Spleen (tissue), 11 donors: ENCODE data around the gene CMC1. TPM values are rescaled to one million over a fixed set of nuclear protein-coding genes. Genes with fewer than 3 reads are reported as not detected.

Experiments
- DNase-seq: peaks from one replicate; pipeline ENCODE4 v3.0.0-alpha.2; 2020
- H3K27ac ChIP-seq, 8 donors: fragments of 200-600 bp; sonication (generic) in 7 of 8; 1 replicate in 4 of 8; 2 replicates in 4 of 8; pipeline versions ENCODE4 v1.5.0 to v1.8.0; 2016 to 2021; ENCODE audit warnings: inconsistent platforms in 4 of 8, mild to moderate bottlenecking in 4 of 8, moderate library complexity in 1 of 8
- H3K27me3 ChIP-seq, 7 donors: fragments of 200-600 bp; sonication (generic) in 6 of 7; replicated peaks in 1 of 7; 1 replicate in 4 of 7; 2 replicates in 3 of 7; pipeline versions ENCODE4 v1.5.0 to v1.8.0; 2016 to 2021; ENCODE audit warnings: inconsistent platforms in 3 of 7, mild to moderate bottlenecking in 1 of 7
- H3K36me3 ChIP-seq, 6 donors: fragments of 200-600 bp; sonication (generic) in 5 of 6; 1 replicate in 4 of 6; 2 replicates in 2 of 6; pipeline versions ENCODE4 v1.5.0 to v1.8.0; 2016 to 2021; ENCODE audit warnings: inconsistent platforms in 2 of 6
- H3K4me1 ChIP-seq, 6 donors: fragments of 200-600 bp; sonication (generic) in 5 of 6; 1 replicate in 3 of 6; 2 replicates in 3 of 6; pipeline versions ENCODE4 v1.5.0 to v1.8.0; 2016 to 2021; ENCODE audit warnings: inconsistent platforms in 3 of 6
- H3K4me3 ChIP-seq, 8 donors: fragments of 200-600 bp; sonication (generic) in 7 of 8; 1 replicate in 4 of 8; 2 replicates in 4 of 8; pipeline versions ENCODE4 v1.5.0 to v1.8.0; 2016 to 2021; ENCODE audit warnings: inconsistent platforms in 4 of 8, mild to moderate bottlenecking in 4 of 8, moderate library complexity in 2 of 8
- H3K9me3 ChIP-seq, 8 donors: fragments of 200-600 bp; sonication (generic) in 7 of 8; 1 replicate in 4 of 8; 2 replicates in 4 of 8; pipeline versions ENCODE4 v1.5.0 to v1.8.0; 2016 to 2021; ENCODE audit warnings: inconsistent platforms in 4 of 8
- POLR2A ChIP-seq, 3 donors: fragments of 450-650 bp; IDR thresholded peaks; one replicate each; pipeline ENCODE4 v1.5.1; 2017; ENCODE audit warnings: antibody characterized with exemption in 3 of 3, mild to moderate bottlenecking in 1 of 3
- POLR2AphosphoS5 ChIP-seq, 3 donors: sonication (generic); formaldehyde crosslinking; IDR thresholded peaks; one replicate each; pipeline ENCODE4 v1.5.1; 2017; ENCODE audit warnings: antibody characterized with exemption in 3 of 3
- WGBS, 5 donors: extraction: QIAGEN DNeasy Blood & Tissue Kit in 3 of 5; methylation state at CpG; one replicate each; pipeline versions ENCODE4 v1.1.5 to v1.1.7; 2013 to 2018; 5-methylcytosine and 5-hydroxymethylcytosine counted together
- intact Hi-C: fragments of 100-400 bp; cut with DNase I; formaldehyde crosslinking; loops from one replicate; pipeline ENCODE4 v1.15.0; 2023; ENCODE audit warnings: low total_unique reads
- polyA plus RNA-seq, 3 donors: library from polyadenylated mRNA; stranded (reverse); fragments of 200-250 nt; gene quantifications; one replicate each; pipeline ENCODE4 v1.2.1, GENCODE V29; 2013
- total RNA-seq, 7 donors: library from RNA; depleted of rRNA in 3 of 7; stranded (reverse); fragments of >200 nt in 3 of 7; fragmentation: NEBNext Ultra II Directional in 4 of 7; extraction: Animal tissue kit (Norgen Biotek cat#: 25700) in 4 of 7; gene quantifications; one replicate each; pipeline versions ENCODE4 v1.1.0 to v1.2.1, GENCODE V29; 2016 to 2021
- TF ChIP-seq, protein P1 (sequence below), 11 experiments: fragments of 200-600 bp in 7 of 11; fragments of 450-650 bp in 4 of 11; sonication (generic) in 4 of 11; IDR thresholded peaks in 8 of 11; conservative IDR thresholded peaks in 3 of 11; 1 replicate in 7 of 11; 2 replicates in 4 of 11; pipeline versions ENCODE4 v1.4.0 to v1.8.0; 2016 to 2021; ENCODE audit warnings: antibody characterized with exemption in 11 of 11, inconsistent platforms in 4 of 11, mild to moderate bottlenecking in 1 of 11
- donor health status: healthy with polysubstance abuse.
- donor health status: DM: no; HTN: no; CAD: no; lungs with moderate emphysema.
- donor health status: DM: no; HTN: no; CAD: no.
- donor health status: Bipolar disorder and iron deficiency.
- donor health status: healthy.
- donor health status: DM: no; HTN: no; CAD: no.
- donor health status: DM: yes; HTN: yes; CAD: no.

CMC1 gene
- total and polyA plus RNA-seq, 10 donors, result 32.8 to 59.5 (median 39.9) TPM

DNA sequence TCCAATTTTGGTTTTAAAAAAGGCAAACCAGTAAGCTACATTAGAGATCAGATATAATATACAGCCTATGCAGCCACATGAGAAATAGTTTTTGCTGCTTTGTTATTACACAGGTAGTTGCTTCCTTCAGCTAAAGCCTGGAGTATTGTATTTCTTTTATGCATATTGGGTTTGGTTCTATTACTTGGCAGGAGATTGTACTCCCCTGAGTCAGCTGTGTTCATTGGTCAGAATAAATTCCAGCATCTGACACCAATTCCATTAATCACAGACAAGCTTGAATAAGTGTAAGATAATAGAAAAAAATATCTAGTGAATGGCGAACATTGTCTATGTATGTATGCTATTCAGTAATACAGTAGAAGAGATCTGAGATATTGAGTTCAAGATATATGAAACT lies 81.0 kb downstream of the CMC1 start:
- 90 to 100% (median 95%) methylated on average over 1 of the region's 1 CpG for WGBS, 5 donors
- H3K36me3 ChIP-seq, result peaks cover 0 to 82% (median 23%) of the 10 kb centered on the region in 6 donors
- H3K27ac ChIP-seq, result no peak overlapping the region
- TF ChIP-seq POLR2AphosphoS5 (IDR thresholded peaks at IDR 0.05) (no peak), POLR2A (IDR thresholded peaks at IDR 0.05) (no peak)
- TF ChIP-seq, protein P1, sequence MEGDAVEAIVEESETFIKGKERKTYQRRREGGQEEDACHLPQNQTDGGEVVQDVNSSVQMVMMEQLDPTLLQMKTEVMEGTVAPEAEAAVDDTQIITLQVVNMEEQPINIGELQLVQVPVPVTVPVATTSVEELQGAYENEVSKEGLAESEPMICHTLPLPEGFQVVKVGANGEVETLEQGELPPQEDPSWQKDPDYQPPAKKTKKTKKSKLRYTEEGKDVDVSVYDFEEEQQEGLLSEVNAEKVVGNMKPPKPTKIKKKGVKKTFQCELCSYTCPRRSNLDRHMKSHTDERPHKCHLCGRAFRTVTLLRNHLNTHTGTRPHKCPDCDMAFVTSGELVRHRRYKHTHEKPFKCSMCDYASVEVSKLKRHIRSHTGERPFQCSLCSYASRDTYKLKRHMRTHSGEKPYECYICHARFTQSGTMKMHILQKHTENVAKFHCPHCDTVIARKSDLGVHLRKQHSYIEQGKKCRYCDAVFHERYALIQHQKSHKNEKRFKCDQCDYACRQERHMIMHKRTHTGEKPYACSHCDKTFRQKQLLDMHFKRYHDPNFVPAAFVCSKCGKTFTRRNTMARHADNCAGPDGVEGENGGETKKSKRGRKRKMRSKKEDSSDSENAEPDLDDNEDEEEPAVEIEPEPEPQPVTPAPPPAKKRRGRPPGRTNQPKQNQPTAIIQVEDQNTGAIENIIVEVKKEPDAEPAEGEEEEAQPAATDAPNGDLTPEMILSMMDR (IDR thresholded peaks at IDR 0.05 in 8 of 11, conservative IDR thresholded peaks at IDR 0.05 in 3 of 11), result no peak
- H3K4me3 ChIP-seq, result no peak overlapping the region
- H3K4me1 ChIP-seq, result peaks cover 0 to 50% (median 2%) of the 10 kb centered on the region in 6 donors
- H3K27me3 ChIP-seq, result no peaks in the 10 kb centered on the region
- intact Hi-C loops, result loop anchor here (5.0 kb wide), 1 partner anchor 605 kb away; no protein-coding TSS in a partner anchor
- H3K9me3 ChIP-seq, result no peaks in the 10 kb centered on the region
- DNase-seq, result no peak

DNA sequence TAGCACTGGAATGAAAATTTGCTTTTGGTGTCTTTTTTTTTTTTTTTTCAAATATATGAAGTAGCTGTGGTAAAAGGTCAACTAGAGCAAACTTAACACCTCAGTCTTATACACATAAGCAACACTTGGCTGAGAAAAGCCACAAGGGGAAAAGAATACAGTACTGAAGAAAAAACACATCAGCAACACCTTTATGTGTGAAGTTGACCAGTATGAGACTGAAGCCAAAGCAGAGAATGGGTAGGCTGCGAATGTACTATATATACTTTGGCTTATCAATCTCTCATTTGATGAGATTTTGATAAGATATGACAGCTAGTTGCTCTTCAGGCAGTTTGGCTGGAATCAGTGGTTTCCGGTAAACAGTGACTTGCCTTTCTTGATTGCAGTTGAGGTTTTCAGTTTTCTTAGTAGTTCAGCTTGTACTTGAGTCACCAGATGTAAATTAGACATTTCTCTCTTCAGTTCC lies 85.1 kb downstream of the CMC1 start:
- Histone ChIP-seq H3K4me3 (no peak overlapping the region), H3K36me3 (peaks cover 0 to 79% (median 22%) of the 10 kb centered on the region in 6 donors), H3K27ac (peak overlapping the region in 3 of 8 donors; percentile 22 to 51 (median 29)), H3K4me1 (peaks cover 0 to 50% (median 0%) of the 10 kb centered on the region in 6 donors), H3K9me3 (no peaks in the 10 kb centered on the region), H3K27me3 (no peaks in the 10 kb centered on the region)
- no peak for TF ChIP-seq POLR2A (IDR thresholded peaks at IDR 0.05)
- peak in 1 of 3 donors; percentile 45 for TF ChIP-seq POLR2AphosphoS5 (IDR thresholded peaks at IDR 0.05)
- TF ChIP-seq, protein P1 (IDR thresholded peaks at IDR 0.05 in 8 of 11, conservative IDR thresholded peaks at IDR 0.05 in 3 of 11), result no peak
- intact Hi-C loops, result no loop called here
- WGBS, 5 donors, result 55 to 78% (median 65%) methylated on average over 2 of the region's 2 CpGs
- DNase-seq, result no peak

DNA sequence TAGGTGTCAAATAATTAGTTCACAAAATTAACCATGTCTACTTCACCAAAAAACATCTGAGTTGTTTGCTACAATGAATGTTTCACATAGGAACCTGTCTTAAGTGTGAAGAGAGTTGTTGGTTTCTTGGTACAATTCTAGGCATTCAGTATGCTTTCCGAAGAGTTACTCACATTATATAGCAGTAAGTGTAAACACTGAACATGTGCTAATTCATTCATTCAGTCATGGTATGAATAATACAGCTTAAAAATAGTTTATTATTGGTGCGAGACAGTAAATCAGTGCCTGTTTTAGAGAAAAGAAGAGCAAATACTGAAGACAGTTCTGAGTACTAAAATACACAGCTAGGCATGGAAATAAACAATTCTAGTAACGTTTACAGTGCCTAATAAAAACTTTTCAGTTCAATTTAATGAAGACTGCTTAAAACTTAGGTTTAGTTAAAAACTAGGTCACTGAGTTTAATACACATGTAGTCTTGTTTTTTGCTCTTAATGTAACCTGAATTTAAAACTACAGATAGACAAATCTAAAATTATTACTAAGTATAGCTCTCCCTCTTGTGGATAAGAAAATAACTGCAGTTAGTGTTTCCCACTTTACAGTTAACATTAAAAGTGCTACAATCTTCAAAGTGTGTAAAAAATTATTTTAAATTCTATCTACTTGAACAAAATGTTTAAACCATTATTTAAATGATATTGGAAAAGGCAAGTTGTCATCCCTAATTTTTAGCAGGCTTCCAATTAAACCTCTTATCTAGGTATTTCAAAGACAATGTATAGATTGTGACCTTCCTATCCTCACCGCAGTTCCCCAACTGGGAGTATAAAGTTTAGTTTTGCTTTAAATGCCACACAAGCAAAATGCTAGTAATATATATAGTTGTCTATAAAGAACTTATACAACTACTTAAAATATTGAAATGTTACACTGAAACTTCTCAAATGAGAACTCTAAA lies 87.1 kb downstream of the CMC1 start:
- no peaks in the 10 kb centered on the region for H3K9me3 ChIP-seq
- no peak for DNase-seq
- no peak overlapping the region for H3K4me3 ChIP-seq
- H3K27ac ChIP-seq, result peak overlapping the region in 1 of 8 donors; percentile 30
- intact Hi-C loops, result no loop called here
- H3K27me3 ChIP-seq, result no peaks in the 10 kb centered on the region
- H3K36me3 ChIP-seq, result peaks cover 0 to 74% (median 21%) of the 10 kb centered on the region in 6 donors
- peaks cover 0 to 50% (median 0%) of the 10 kb centered on the region in 6 donors for H3K4me1 ChIP-seq
- TF ChIP-seq, protein P1 (IDR thresholded peaks at IDR 0.05 in 8 of 11, conservative IDR thresholded peaks at IDR 0.05 in 3 of 11), result peak; percentile 32 to 77 (median 70)
- no peak for TF ChIP-seq POLR2AphosphoS5 (IDR thresholded peaks at IDR 0.05)
- WGBS, 5 donors, result 78 to 86% (median 83%) methylated on average over 4 of the region's 4 CpGs

DNA sequence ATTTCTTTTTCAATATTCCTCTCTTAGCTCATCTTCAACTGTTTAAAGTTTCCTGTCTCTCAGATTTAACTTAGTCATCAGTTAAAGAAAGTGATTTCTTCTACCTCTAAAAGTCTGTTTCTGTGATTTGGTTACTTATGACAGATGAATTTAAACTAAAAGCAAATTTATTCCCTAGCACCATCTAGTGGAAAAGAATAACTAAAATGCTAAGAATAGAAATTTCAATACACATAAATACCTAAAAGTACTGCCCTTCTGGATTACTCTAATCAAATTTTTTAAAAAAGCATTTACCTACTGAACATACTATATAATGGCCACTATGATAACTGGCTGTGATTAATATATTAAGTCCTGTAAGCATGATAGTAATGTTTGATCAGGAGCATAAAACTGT lies 93.1 kb downstream of the CMC1 start:
- no peaks in the 10 kb centered on the region for H3K9me3 ChIP-seq
- no peak overlapping the region for H3K27ac ChIP-seq
- no peak overlapping the region for H3K4me3 ChIP-seq
- no peak for DNase-seq
- intact Hi-C loops, result loop anchor here (5.0 kb wide), 1 partner anchor 622 kb away; no protein-coding TSS in a partner anchor
- TF ChIP-seq, protein P1 (IDR thresholded peaks at IDR 0.05 in 8 of 11, conservative IDR thresholded peaks at IDR 0.05 in 3 of 11), result peak in 1 of 11 experiments; percentile 8
- no peak for TF ChIP-seq POLR2A (IDR thresholded peaks at IDR 0.05)
- H3K36me3 ChIP-seq, result peaks cover 0 to 86% (median 42%) of the 10 kb centered on the region in 6 donors
- no peaks in the 10 kb centered on the region for H3K27me3 ChIP-seq
- H3K4me1 ChIP-seq, result peaks cover 0 to 3% (median 0%) of the 10 kb centered on the region in 6 donors
